Jurkat, Clone E6-1 (cell line): ENCODE data around the gene CCDC107.
"Not testable (repeated sequence)": the region's sequence is repeated elsewhere in the genome, so short reads cannot be mapped to it uniquely, and the experiment has no call there.

Experiments used
- DNase-seq: peaks from one replicate; pipeline ENCODE4 v3.0.0-alpha.2; 2011; ENCODE audit warnings: low read depth, low spot score
- H3K4me3 ChIP-seq: 2 replicates; pipeline ENCODE4 v1.5.1; 2011; ENCODE audit warnings: mild to moderate bottlenecking, low read length, control low read depth, moderate library complexity

The CCDC107 gene

GRCh38 chr9:35636135-35636876 is 21.8 kb upstream of the CCDC107 start:
- no peak overlapping the region for H3K4me3 ChIP-seq
- no peak for DNase-seq

DNA sequence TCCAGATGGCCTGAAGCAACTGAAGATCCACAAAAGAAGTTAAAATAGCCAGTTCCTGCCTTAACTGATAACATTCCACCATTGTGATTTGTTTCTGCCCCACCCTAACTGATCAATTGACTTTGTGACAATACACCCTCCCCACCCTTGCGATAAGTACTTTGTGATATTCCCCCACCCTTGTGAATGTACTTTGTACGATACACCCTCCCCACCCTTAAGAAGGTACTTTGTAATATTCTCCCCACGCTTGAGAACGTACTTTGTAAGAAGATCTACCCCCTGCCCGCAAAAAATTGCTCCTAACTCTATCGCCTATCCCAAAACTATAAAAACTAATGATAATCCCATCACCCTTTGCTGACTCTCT is 21.2 kb upstream of the CCDC107 start:
- not testable (repeated sequence) for H3K4me3 ChIP-seq, DNase-seq

GRCh38 chr9:35637427-35637955 is 20.6 kb upstream of the CCDC107 start:
- not testable (repeated sequence) for H3K4me3 ChIP-seq, DNase-seq

- not testable (repeated sequence) for H3K4me3 ChIP-seq, DNase-seq
These were observed 19.3 kb upstream of the CCDC107 start for GRCh38 chr9:35638751-35639150.

GRCh38 chr9:35639225-35639624 is 18.9 kb upstream of the CCDC107 start:
- DNase-seq, H3K4me3 ChIP-seq: not testable (repeated sequence)

- no peak overlapping the region for H3K4me3 ChIP-seq
- DNase-seq, result no peak
These were observed 18.5 kb upstream of the CCDC107 start for GRCh38 chr9:35639631-35640030.

GRCh38 chr9:35640431-35640830 is 17.7 kb upstream of the CCDC107 start:
- not testable (repeated sequence) for DNase-seq, H3K4me3 ChIP-seq

GRCh38 chr9:35641478-35641877 is 16.6 kb upstream of the CCDC107 start:
- not testable (repeated sequence) for DNase-seq

GRCh38 chr9:35643046-35643445 is 15.0 kb upstream of the CCDC107 start:
- no peak for DNase-seq
- H3K4me3 ChIP-seq, result no peak overlapping the region

More at GRCh38 chr9:35641478-35641877, 16.6 kb upstream of the CCDC107 start:
- not testable (repeated sequence) for H3K4me3 ChIP-seq

DNA sequence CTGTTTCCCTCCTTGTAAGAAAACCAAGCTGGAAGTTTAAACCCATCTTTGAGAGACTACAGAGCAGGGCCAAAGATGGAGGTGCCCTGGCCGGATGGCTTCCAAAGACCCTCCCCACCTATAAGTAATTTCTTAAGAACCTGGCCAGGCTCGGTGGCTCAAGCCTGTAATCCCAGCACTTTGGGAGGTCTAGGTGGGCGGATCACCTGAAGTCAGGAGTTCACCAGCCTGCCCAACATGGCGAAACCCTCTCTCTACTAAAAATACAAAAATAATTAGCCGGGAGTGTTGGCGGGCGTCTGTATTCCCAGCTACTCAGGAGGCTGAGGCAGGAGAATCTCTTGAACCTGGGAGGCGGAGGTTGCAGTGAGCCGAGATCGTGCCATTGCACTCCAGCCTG is 12.4 kb upstream of the CCDC107 start:
- peak overlapping the region; percentile 75 for H3K4me3 ChIP-seq
- not testable (repeated sequence) for DNase-seq

- DNase-seq, result peak; percentile 64
- peak overlapping the region; percentile 75 for H3K4me3 ChIP-seq
These were observed 11.9 kb upstream of the CCDC107 start for GRCh38 chr9:35646153-35646532.

DNA sequence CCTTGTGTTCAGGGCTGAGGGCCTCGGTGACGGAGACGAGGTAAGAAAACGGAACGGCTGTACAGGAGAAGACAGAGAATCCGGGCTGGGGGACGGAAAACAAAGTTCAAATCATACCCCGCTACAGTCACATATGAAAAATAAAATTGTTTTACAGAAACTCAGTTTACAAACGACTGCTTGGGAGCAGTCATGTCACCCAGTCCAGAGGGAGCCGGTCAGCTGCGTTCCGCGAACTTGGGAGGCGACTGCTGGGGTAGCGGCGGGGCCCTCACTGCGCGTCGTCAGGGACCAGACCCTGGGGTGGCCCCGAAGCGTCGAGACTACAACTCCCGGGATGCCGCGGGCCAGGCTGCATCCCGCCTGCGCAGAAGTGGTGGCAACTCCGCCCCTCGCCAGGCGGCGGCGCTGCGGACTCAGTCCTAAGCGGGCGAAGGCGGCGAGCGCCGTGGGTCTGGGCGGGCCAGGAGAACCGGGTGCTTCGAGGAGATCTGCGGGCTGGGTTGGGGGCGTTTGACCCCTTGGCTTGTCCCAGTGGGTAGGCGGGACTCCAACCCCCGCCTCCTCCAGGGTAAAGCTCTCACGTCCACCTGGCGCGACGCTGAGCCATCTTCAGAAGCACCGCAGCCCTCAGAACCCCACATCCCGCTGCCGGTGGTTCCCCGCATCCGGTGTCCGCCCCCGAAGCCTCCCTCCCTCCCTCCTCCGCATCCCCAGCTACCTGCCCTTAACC is 11.4 kb upstream of the CCDC107 start:
- DNase-seq, result peak; percentile 95
- peak overlapping the region; percentile 75 for H3K4me3 ChIP-seq

DNA sequence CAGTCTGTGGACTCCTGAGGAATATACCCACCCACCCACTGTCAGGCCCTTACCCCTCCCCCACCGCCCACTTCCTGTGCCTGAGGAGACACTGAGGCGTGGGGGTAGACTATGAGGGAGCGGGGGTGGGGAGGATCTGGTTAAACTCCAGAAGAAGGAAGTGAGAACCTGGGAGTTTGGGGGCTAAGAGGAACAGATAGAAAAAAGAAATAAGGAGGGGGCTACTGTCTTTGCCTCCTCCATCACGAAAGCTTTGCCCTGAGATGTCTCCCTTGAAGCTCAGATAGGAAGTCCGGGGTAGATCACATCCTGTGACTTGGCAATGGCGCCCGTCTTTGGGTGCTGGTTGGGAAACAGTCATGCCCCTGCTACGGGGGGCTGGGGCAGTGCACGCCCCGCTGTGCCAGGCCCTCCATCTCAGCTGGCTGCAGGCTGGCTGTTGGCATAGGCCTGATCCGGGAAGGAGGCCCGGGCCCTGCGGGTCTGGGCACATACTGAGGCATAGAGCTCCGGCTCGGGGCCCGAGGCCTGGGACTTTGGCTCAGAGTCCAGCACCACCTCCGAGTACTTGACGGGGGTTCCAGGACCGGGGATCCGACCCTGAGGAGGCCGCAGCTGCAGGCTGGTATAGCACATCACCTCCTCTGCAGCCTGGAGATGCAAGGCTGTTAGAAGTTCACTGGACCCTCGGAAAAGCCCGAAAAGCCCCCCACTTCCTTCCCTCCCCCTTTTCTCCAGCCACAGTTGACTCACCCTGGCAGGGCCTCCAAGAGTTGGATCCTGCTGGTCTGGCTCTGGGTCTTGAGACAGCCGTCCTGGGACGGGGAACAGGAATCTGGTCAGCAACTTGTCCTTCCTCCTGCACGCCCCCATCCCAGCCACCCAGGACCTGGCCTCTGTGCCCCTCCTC is 8.4 kb upstream of the CCDC107 start:
- DNase-seq, result peak; percentile 75
- peak overlapping the region; percentile 93 for H3K4me3 ChIP-seq

- peak; percentile 75 for DNase-seq
- peak within 1 kb of the TSS; percentile 93 for H3K4me3 ChIP-seq
These were observed 7.5 kb upstream of the CCDC107 start, which contains the start of gene SIT1 for GRCh38 chr9:35650341-35651158. Gene SIT1 (minus strand): TSS chr9:35650931. CDS start chr9:35650853, 78 bp downstream.

DNA sequence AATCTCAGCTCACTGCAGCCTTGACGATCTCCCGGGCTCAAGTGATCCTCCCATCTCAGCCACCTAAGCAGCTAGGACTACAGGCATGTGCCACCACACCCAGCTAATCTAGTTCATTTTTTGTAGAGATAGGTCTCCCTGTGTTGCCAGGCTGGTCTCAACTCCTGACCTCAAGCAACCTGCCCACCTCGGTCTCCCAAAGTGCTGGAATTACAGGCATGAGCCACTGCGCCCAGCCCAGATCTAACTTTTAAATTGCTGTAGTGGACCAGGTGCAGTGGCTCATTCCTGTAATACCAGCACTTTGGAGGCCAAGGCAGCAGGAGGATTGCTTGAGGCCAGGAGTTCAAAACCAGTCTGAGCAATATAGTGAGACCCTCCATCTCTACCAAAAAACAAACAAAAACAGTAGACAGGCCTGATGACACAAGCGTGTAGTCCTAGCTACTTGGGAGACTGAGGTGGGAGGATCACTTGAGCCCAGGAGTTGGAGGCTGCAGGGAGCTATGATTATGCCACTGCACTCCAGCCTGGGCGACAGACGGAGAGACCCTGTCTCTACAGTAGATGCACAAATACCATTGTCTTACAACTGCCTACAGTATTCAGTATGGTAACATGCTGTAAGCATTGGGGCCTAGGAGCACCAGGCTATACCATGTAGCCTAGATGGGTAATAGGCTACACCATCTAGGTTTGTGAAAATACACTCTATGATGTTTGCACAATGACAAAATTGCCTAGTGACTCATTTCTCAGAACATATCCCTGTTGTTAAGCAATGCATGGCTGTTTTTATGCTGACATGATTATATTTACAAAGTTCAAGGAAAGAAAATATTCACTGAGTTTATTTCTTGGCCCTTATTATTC is 5.9 kb upstream of the CCDC107 start:
- H3K4me3 ChIP-seq, result no peak overlapping the region
- no peak for DNase-seq

DNA sequence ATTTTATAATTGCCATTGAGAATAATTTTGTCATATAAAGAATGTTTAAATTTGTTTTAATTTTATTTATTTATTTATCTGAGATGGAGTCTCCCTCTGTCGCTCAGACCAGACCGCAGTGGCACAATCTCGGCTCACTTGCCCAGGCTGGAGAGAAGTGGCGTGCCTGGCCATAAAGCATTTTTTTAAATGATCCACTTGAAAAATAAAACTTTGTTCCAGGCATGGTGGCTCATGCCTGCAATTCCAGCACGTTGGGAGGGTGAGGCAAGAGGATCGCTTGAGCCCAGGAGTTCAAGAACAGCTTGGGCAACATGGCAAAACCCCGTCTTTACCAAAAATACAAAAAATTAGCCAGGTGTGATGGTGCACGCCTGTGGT is 5.3 kb upstream of the CCDC107 start:
- DNase-seq, result no peak
- H3K4me3 ChIP-seq, result no peak overlapping the region

DNA sequence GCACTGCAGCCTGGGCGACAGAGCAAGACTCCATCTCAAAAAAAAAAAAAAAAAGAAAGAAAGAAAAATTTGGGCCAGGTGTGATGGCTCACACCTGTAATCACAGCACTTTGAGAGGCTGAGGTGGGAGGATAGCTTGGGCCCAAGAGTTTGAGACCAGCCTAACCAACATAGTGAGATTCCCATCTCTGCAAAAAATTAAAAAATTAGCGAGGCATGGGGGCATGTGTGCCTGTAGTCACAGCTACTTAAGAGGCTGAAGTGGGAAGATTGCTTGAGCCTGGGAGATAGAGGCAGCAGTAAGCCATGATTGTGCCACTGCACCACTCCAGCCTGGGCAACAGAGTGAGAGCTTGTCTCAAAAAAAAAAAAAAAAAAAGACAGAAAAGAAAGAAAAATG is 4.5 kb upstream of the CCDC107 start:
- H3K4me3 ChIP-seq, result no peak overlapping the region
- DNase-seq, result no peak

- H3K4me3 ChIP-seq, result no peak overlapping the region
- no peak for DNase-seq
These were observed 1.7 kb upstream of the CCDC107 start for GRCh38 chr9:35656348-35656747.
